K562 (cell line): ENCODE results near the gene RNPEP. TPM values are rescaled to one million over a fixed set of nuclear protein-coding genes. Genes with fewer than 3 reads are reported as not detected.

Experiments
- BCOR ChIP-seq: fragments of 450-650 bp; IDR thresholded peaks from 2 replicates; pipeline ENCODE4 v1.6.1; 2016
- BHLHE40 ChIP-seq: IDR thresholded peaks from 2 replicates; pipeline ENCODE4 v1.6.1; 2011; ENCODE audit warnings: low read length, improper control_type of control experiment
- CBX5 ChIP-seq: IDR thresholded peaks from 2 replicates; pipeline ENCODE4 v1.6.1; 2014; ENCODE audit warnings: low read depth, borderline replicate concordance
- DIDO1 ChIP-seq: fragments of 450-650 bp; IDR thresholded peaks from 2 replicates; pipeline ENCODE4 v1.6.1; 2016; ENCODE audit warnings: low read depth, missing biosample characterization, missing genetic modification characterization
- ELF2 ChIP-seq: fragments of 250-450 bp; sonication (Bioruptor Pico); IDR thresholded peaks from 2 replicates; pipeline ENCODE4 v1.5.0; 2021; ENCODE audit warnings: mild to moderate bottlenecking
- GTF3C2 ChIP-seq: IDR thresholded peaks from 3 replicates; pipeline ENCODE4 v1.6.1; 2011; ENCODE audit warnings: borderline replicate concordance, mild to moderate bottlenecking, moderate library complexity; ENCODE audit not compliant: insufficient read length; ENCODE audit errors: extremely low read depth
- HDAC6 ChIP-seq: IDR thresholded peaks from 2 replicates; pipeline ENCODE4 v1.6.1; 2012; ENCODE audit warnings: low read depth, mild to moderate bottlenecking, control low read depth, inconsistent platforms, low read length, moderate library complexity
- HDAC8 ChIP-seq: fragments of 450-650 bp; IDR thresholded peaks from 2 replicates; pipeline ENCODE4 v1.6.1; 2016; ENCODE audit warnings: mild to moderate bottlenecking, missing genetic modification characterization, moderate library complexity, missing compliant biosample characterization
- ILK ChIP-seq: fragments of 450-650 bp; IDR thresholded peaks from 2 replicates; pipeline ENCODE4 v1.6.1; 2016; ENCODE audit warnings: missing genetic modification characterization, low read depth, mild to moderate bottlenecking, missing compliant biosample characterization, moderate library complexity, borderline replicate concordance
- MTA1 ChIP-seq: fragments of 450-650 bp; IDR thresholded peaks from 2 replicates; pipeline ENCODE4 v1.6.1; 2017; ENCODE audit warnings: borderline replicate concordance
- MTF1 ChIP-seq: fragments of 250-450 bp; sonication (Bioruptor Pico); IDR thresholded peaks from 2 replicates; pipeline ENCODE4 v1.9.0; 2021; ENCODE audit warnings: moderate library complexity, mild to moderate bottlenecking, inconsistent platforms, borderline replicate concordance
- NCOR1 ChIP-seq: fragments of 450-650 bp; IDR thresholded peaks from 2 replicates; pipeline ENCODE4 v1.6.1; 2016; ENCODE audit warnings: mild to moderate bottlenecking, moderate library complexity
- NEUROD1 ChIP-seq: fragments of 150-350 bp; IDR thresholded peaks from 2 replicates; pipeline ENCODE4 v1.6.1; 2014; ENCODE audit warnings: borderline replicate concordance, low read length, low read depth; ENCODE audit not compliant: partially characterized antibody
- NFE2 ChIP-seq: IDR thresholded peaks from 2 replicates; pipeline ENCODE4 v1.6.1; 2014; ENCODE audit warnings: antibody characterized with exemption, low read depth
- NR2F6 ChIP-seq: fragments of 450-650 bp; formaldehyde crosslinking; IDR thresholded peaks from 2 replicates; pipeline ENCODE4 v1.4.0; 2020; ENCODE audit warnings: mild to moderate bottlenecking
- PHTF2 ChIP-seq: fragments of 250-450 bp; sonication (Bioruptor Pico); IDR thresholded peaks from 2 replicates; pipeline ENCODE4 v1.5.0; 2021; ENCODE audit warnings: mild to moderate bottlenecking
- RBM39 ChIP-seq: fragments of 200-400 bp; formaldehyde crosslinking; optimal IDR thresholded peaks from 2 replicates; pipeline ENCODE3; 2018; ENCODE audit warnings: low read depth, low read length
- SIRT6 ChIP-seq: IDR thresholded peaks from one replicate; pipeline ENCODE4 v1.6.1; 2012; ENCODE audit warnings: low read depth, mild to moderate bottlenecking, control low read depth, inconsistent platforms, low read length, moderate library complexity
- SIX5 ChIP-seq, 2 experiments: IDR thresholded peaks; 2 replicates each; pipeline ENCODE4 v1.6.1; 2011; ENCODE audit warnings: low read length in 2 of 2, borderline replicate concordance in 1 of 2, low read depth in 1 of 2, mild to moderate bottlenecking in 1 of 2, moderate library complexity in 1 of 2; ENCODE audit not compliant: insufficient read depth in 1 of 2
- SP1 ChIP-seq: sonication (generic); formaldehyde crosslinking; IDR thresholded peaks from 2 replicates; pipeline ENCODE4 v1.8.1; 2022; ENCODE audit warnings: mild to moderate bottlenecking, missing genetic modification reagents
- TBP ChIP-seq: optimal IDR thresholded peaks from 2 replicates; pipeline ENCODE3; 2011; ENCODE audit warnings: low read depth, low read length, improper control_type of control experiment
- TSC22D4 ChIP-seq: fragments of 450-650 bp; IDR thresholded peaks from 2 replicates; pipeline ENCODE4 v1.6.1; 2016; ENCODE audit warnings: missing genetic modification characterization, missing biosample characterization, control low read depth
- ZNF282 ChIP-seq: sonication (generic); formaldehyde crosslinking; IDR thresholded peaks from 2 replicates; pipeline ENCODE4 v1.8.1; 2023; ENCODE audit warnings: missing genetic modification reagents
- ZNF449 ChIP-seq: fragments of 250-450 bp; sonication (Bioruptor Pico); IDR thresholded peaks from 2 replicates; pipeline ENCODE4 v1.8.0; 2022; ENCODE audit warnings: moderate library complexity, mild to moderate bottlenecking, inconsistent platforms
- ZNF76 ChIP-seq: fragments of 250-450 bp; sonication (Bioruptor Pico); IDR thresholded peaks from 2 replicates; pipeline ENCODE4 v1.4.0; 2020; ENCODE audit warnings: mild to moderate bottlenecking, moderate library complexity, borderline replicate concordance
- polyA plus RNA-seq, 8 experiments: library from polyadenylated mRNA; depleted of rRNA in 4 of 8; stranded (reverse) in 5 of 8; unstranded in 3 of 8; fragments of >200 nt; fragmentation: Nextera tagmentation in 2 of 8; fragmentation: Illumina TruSeq in 1 of 8; extraction: Ambion mirVana in 2 of 8; extraction: Trizol in 1 of 8; gene quantifications; 2 replicates each; pipeline versions ENCODE4 v1.2.1 to v1.2.3, GENCODE V29; 2011 to 2014; ENCODE audit warnings: inconsistent platforms in 1 of 8, missing spikeins in 1 of 8
- total RNA-seq, 7 experiments: library from RNA; depleted of rRNA in 6 of 7; stranded (reverse); fragments of >200 nt in 6 of 7; fragmentation: Illumina TruSeq in 2 of 7; extraction: Trizol in 2 of 7; gene quantifications; 2 replicates each; pipeline versions ENCODE4 v1.2.1 to v1.2.3, GENCODE V29; 2011 to 2021; ENCODE audit warnings: low replicate concordance in 1 of 7

RNPEP gene
- total and polyA plus RNA-seq, 9 of the 15 experiments (the other 6 are each of a cell fraction or from before 2014, with no cell fraction given) = 27.5 to 131 (median 63.4) TPM

- TF ChIP-seq TSC22D4 (tag) (no peak), NR2F6 (CRISPR knock-in tag) (no peak), NEUROD1 (no peak), ILK (no peak), BHLHE40 (no peak), ELF2 (CRISPR knock-in tag) (peak; percentile 47; the same call in 1 of the 2 replicates), PHTF2 (no peak), SP1 (no peak), HDAC6 (no peak), SIRT6 (no peak), BCOR (no peak), RBM39 (no peak), DIDO1 (no peak), GTF3C2 (no peak), SIX5 (IDR thresholded peaks at IDR 0.05; ENCODE audit: borderline replicate concordance in 1 of 2, insufficient read depth in 1 of 2, low read depth in 1 of 2, low read length in 2 of 2) (no peak), TBP (peak; percentile 69), ZNF76 (0 out of 2 replicates have a peak, but pooled peaks have one; percentile 39), NFE2 (no peak), HDAC8 (tag) (no peak; the same call in none of the 2 replicates), CBX5 (0 out of 2 replicates have a peak, but pooled peaks have one; percentile 51), NCOR1 (peak; percentile 82), ZNF282 (CRISPR knock-in tag) (no peak), MTF1 (no peak), MTA1 (peak; percentile 33; the same call in 1 of the 2 replicates), ZNF449 (CRISPR knock-in tag) (no peak)
These were observed 40.9 kb upstream of the RNPEP start (continued) for GRCh38 chr1:201941420-201942128.
